Fibroblast of skin of left biceps (primary cell): ENCODE results near the gene ZNF274.
"Not testable (repeated sequence)": the region's sequence is repeated elsewhere in the genome, so short reads cannot be mapped to it uniquely, and the experiment has no call there.

Source experiments
- DNase-seq, 2 experiments: peaks; one replicate each; pipeline ENCODE4 v3.0.0-alpha.2; 2013; ENCODE audit warnings: low read depth in 2 of 2

ZNF274 gene

GRCh38 chr19:58212336-58213074 lies 29.6 kb downstream of the ZNF274 start:
- DNase-seq, result no peak

DNA sequence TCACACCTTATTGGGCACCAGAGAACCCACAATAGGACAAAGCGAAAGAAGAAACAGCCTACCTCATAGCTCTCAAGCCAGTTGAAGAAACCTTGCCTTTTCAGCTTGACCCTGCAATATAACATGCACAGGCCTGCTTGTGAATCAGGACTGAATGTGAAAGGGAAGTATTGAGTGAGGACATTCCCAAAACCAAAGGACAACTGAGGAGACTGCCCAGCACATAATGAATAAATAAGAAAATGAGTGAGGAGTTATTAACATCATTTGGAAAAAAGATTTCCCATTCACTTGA lies 30.2 kb downstream of the ZNF274 start:
- DNase-seq, result no peak

DNA sequence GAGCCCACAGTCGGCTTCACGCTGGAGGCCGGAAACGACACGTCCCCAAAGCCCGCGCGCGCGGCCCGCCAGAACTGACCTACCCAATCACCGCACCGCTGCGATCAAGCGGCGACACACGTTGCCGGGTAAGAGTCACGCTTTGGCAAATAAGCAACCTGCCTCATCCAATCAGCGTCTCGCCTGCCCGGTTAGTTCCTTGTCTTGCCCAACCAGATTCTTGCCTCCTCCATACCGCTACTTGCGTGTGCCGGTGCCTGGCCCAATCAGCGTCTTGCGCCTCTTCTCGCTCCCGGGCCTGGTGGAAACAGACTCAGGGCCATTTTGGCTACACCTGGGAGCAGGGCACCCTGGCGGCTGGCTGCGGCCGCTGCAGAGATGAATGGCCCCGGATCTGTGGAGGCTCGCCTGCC lies 34.2 kb downstream of the ZNF274 start:
- no peak for DNase-seq

DNA sequence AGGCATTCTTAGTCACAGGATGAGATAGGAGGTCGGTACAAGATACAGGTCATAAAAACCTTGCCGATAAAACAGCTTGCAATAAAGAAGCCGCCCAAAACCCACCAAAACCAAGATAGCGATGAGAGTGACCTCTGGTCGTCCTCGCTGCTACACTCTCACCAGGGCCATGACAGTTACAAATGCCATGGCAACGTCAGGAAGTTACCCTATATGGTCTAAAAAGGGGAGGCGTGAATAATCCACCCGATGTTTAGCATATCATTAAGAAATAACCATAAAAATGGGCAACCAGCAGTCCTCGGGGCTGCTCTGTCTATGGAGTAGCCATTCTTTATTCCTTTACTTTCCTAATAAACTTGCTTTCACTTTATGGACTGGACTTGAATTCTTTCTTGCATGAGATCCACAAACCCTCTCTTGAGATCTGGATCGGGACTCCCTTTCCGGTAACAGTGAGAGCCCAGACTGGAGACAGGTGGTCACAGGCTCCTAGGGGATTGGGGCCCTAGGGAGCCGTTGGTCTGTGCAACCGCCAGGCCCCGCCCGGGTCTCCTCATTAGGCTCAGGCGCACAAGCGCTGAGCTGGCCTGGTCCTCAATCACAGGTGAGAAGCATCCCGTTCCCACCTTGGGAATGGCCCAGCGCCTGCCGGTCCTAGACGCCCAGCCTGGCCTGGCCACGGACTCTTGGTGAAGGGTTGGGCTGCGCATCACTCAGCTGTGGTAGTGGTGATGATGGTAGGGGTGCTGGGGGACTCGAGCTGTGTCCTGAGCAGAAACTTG lies 34.9 kb downstream of the ZNF274 start:
- DNase-seq, result no peak

DNA sequence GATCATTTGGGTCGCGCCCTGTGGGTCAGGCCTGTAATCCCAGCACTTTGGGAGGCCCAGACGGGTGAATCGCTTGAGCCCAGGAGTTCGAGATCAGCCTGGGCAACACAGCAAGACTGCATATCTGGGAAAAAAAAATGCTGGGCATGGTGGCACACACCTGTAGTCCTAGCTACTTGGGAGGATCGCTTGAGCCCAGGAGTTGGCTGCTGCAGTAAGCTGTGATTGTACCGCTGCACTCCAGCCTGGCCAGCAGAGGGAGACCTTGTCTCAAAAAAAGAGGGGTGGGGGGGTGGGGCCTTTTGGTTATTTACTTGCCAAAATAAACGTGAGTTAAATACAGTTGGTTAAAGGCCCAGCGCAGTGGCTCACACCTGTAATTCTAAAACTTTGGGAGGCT lies 36.0 kb downstream of the ZNF274 start:
- DNase-seq, result no peak

- no peak for DNase-seq
Measured at GRCh38 chr19:58227964-58228584, 45.2 kb downstream of the ZNF274 start.

- peak; percentile 22 to 26 for DNase-seq
Measured at GRCh38 chr19:58228585-58229254, 45.9 kb downstream of the ZNF274 start, which contains the start of gene ZNF544. Gene ZNF544 (plus strand): TSS chr19:58228914. CDS start chr19:58244024, 15,110 bp downstream.

- DNase-seq, result no peak
Measured at GRCh38 chr19:58229255-58229639, 46.4 kb downstream of the ZNF274 start.

GRCh38 chr19:58237324-58237723 lies 54.5 kb downstream of the ZNF274 start:
- no peak for DNase-seq

DNA sequence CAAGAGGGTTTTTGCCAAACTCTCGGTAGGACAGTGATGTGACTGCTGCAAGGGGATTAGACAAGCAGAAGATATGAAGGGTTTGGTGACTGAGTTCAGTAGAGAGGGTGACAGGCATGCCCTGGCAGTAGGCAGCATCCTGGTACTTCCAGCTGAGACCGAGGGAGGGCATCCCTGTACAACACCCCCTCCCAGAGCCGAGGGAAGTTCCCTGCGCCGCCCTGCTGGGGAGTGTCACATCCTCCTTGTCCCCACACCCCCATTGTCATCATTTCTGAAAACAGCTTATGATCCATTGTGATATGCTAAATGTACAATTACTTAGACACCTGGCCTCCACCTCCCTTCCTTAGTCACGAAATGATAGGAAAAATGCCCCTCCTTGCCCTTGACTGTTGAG lies 60.5 kb downstream of the ZNF274 start:
- no peak for DNase-seq

DNA sequence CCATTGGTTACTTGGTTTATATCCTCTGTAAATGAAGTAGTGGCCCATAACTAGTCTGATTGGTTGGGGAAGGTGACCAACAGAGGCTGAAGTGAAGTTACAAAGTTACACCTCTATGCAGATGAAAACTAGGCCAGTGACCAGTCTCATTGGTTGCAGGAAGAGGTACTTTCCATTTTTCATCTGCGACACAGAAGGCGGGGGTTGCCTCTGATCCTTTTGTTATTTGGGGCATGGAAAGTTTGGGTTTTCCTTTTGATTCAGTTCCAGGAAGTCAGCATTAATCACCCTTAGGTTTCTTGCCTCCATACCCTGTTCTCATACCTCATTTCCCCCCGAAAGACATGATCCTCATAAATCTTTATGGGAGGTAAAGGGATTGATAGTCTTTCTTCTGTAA lies 66.0 kb downstream of the ZNF274 start:
- DNase-seq, result no peak

DNA sequence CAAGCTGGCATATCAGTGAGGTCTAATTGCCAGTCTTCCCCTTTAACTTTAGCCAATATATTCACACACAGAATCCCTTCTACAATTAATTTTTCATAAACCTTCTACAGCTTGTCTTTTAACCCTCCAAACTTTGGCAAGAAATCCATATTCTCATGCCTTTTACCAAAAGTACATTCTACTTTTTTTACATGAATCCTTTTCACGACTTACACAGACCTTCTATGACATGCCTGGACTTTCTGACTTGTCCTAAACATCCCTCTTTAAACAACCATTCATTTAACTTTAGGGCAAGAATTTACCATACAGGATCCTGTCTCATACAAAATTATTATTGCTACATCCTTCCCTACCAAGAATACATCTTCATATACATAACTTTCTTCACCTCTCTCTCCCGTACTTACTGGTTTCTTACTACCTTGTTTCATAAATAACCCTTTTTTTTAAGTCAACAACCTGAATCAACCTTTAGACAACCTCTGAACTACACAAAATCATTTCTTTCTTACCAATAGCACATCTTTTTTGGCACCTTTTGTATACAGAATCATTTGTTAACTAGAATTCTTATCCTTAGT lies 69.3 kb downstream of the ZNF274 start:
- no peak for DNase-seq

GRCh38 chr19:58258259-58258658 lies 75.4 kb downstream of the ZNF274 start:
- not testable (repeated sequence) for DNase-seq

DNA sequence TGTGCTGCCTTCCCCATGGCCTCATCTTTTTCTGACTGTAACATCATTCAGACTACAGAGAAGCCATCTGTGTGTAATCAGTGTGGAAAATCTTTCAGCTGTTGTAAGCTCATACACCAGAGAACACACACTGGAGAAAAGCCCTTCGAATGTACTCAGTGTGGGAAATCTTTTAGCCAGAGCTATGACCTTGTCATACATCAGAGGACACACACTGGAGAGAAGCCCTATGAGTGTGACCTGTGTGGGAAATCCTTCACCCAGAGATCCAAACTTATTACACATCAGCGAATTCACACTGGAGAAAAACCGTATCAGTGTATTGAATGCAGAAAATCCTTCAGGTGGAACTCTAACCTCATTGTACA lies 78.7 kb downstream of the ZNF274 start:
- no peak for DNase-seq

DNA sequence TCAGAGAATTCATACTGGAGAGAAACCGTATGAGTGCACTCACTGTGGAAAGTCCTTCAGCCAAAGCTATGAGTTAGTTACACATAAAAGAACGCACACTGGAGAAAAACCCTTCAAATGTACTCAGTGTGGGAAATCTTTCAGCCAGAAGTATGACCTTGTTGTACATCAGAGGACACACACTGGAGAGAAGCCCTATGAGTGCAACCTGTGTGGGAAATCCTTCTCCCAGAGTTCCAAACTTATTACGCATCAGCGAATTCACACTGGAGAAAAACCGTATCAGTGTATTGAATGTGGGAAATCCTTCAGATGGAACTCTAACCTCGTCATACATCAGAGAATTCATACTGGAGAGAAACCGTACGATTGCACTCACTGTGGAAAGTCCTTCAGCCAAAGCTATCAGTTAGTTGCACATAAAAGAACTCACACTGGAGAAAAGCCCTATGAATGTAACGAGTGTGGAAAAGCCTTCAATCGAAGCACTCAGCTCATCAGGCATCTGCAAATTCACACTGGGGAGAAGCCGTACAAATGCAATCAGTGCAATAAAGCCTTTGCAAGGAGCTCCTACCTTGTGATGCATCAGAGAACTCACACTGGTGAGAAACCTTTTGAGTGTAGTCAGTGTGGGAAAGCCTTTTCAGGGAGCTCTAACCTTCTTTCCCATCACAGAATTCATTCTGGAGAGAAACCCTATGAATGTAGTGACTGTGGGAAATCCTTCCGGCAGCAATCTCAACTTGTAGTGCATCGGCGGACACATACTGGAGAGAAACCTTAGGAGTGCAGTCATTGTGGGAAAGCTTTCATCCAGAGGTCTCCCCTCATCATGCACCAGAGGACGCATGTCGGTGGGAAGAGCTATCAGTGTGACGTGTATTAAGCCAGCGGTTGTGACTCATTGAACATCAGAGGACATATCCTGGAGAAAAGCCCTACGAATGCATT lies 79.4 kb downstream of the ZNF274 start:
- DNase-seq, result no peak

DNA sequence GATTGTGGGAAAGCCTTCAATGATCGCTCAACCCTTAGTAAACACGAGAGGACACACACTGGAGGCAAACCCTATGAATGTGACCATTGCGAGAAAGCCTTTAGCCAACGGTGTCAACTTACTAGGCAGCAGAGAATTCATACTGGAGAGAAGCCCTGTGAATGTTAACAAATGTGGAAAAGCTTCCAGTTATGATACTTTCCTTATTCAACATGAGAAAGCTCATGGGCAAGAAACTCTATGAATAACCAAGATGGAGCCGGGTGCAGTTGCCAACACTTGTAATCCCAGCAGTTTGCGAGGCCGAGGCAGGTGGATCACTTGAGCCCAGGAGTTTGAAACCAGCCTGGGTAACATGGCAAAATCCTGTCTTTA lies 80.0 kb downstream of the ZNF274 start:
- DNase-seq, result no peak
